Measurements from ENCODE around the gene TTC34. TPM values are rescaled to one million over a fixed set of nuclear protein-coding genes. Genes with fewer than 3 reads are reported as not detected.

The TTC34 gene
- total and polyA plus RNA-seq, 2 donors from 2014 or later: 0.15 to 2.4 TPM

- H3K9ac ChIP-seq (ENCODE audit: low read length in 3 of 3): no peak overlapping the region
- H3K27me3 ChIP-seq (ENCODE audit: control insufficient read depth, insufficient read depth, low read length): no peaks in the 10 kb centered on the region
- H3K27ac ChIP-seq (ENCODE audit: low read depth in 2 of 2, low read length in 2 of 2): no peak overlapping the region
- H3K36me3 ChIP-seq (ENCODE audit: control insufficient read depth in 2 of 3, insufficient read depth in 3 of 3, low read length in 3 of 3): no peaks in the 10 kb centered on the region
- peak; percentile 27 to 76 (median 68) for DNase-seq
- H3K4me1 ChIP-seq (ENCODE audit: control insufficient read depth in 2 of 3, insufficient read depth in 2 of 3, low read depth in 1 of 3, low read length in 3 of 3): peaks cover 0 to 2% (median 0%) of the 10 kb centered on the region in 3 donors
- intact Hi-C loops (cut with DNase I): no loop called here
- H3K4me3 ChIP-seq (ENCODE audit: low read length in 3 of 3): no peak overlapping the region
- TF ChIP-seq CTCF (IDR thresholded peaks at IDR 0.05; ENCODE audit: borderline replicate concordance, extremely low read depth, insufficient read depth): peak; percentile 44
- no peaks in the 10 kb centered on the region for H3K9me3 ChIP-seq (ENCODE audit: control insufficient read depth in 2 of 3, insufficient read depth in 1 of 3, low read length in 3 of 3)
- FAIRE-seq: no peak
Measured at GRCh38 chr1:2821966-2822620, 20.6 kb upstream of the TTC34 start.

- FAIRE-seq: no peak
- no peak overlapping the region for H3K27ac ChIP-seq (ENCODE audit: low read depth in 2 of 2, low read length in 2 of 2)
- H3K36me3 ChIP-seq (ENCODE audit: control insufficient read depth in 2 of 3, insufficient read depth in 3 of 3, low read length in 3 of 3): no peaks in the 10 kb centered on the region
- H3K9me3 ChIP-seq (ENCODE audit: control insufficient read depth in 2 of 3, insufficient read depth in 1 of 3, low read length in 3 of 3): no peaks in the 10 kb centered on the region
- H3K4me3 ChIP-seq (ENCODE audit: low read length in 3 of 3): no peak overlapping the region
- H3K4me1 ChIP-seq (ENCODE audit: control insufficient read depth in 2 of 3, insufficient read depth in 2 of 3, low read depth in 1 of 3, low read length in 3 of 3): peaks cover 0 to 2% (median 0%) of the 10 kb centered on the region in 3 donors
- intact Hi-C loops (cut with DNase I): no loop called here
- DNase-seq: peak in 1 of 5 donors; percentile 61
- no peak overlapping the region for H3K9ac ChIP-seq (ENCODE audit: low read length in 3 of 3)
- TF ChIP-seq CTCF (IDR thresholded peaks at IDR 0.05; ENCODE audit: borderline replicate concordance, extremely low read depth, insufficient read depth): no peak
- H3K27me3 ChIP-seq (ENCODE audit: control insufficient read depth, insufficient read depth, low read length): no peaks in the 10 kb centered on the region
Measured at GRCh38 chr1:2821373-2821955, 20.0 kb upstream of the TTC34 start.

- Histone ChIP-seq H3K27me3 (ENCODE audit: control insufficient read depth, insufficient read depth, low read length) (no peaks in the 10 kb centered on the region), H3K9me3 (ENCODE audit: control insufficient read depth in 2 of 3, insufficient read depth in 1 of 3, low read length in 3 of 3) (no peaks in the 10 kb centered on the region), H3K27ac (ENCODE audit: low read depth in 2 of 2, low read length in 2 of 2) (no peak overlapping the region), H3K4me1 (ENCODE audit: control insufficient read depth in 2 of 3, insufficient read depth in 2 of 3, low read depth in 1 of 3, low read length in 3 of 3) (peaks cover 0 to 2% (median 0%) of the 10 kb centered on the region in 3 donors), H3K36me3 (ENCODE audit: control insufficient read depth in 2 of 3, insufficient read depth in 3 of 3, low read length in 3 of 3) (no peaks in the 10 kb centered on the region), H3K9ac (ENCODE audit: low read length in 3 of 3) (no peak overlapping the region), H3K4me3 (ENCODE audit: low read length in 3 of 3) (no peak overlapping the region)
- no peak for TF ChIP-seq CTCF (IDR thresholded peaks at IDR 0.05; ENCODE audit: borderline replicate concordance, extremely low read depth, insufficient read depth)
- no peak for FAIRE-seq
- intact Hi-C loops (cut with DNase I): no loop called here
- peak in 1 of 5 donors; percentile 57 for DNase-seq
Measured at GRCh38 chr1:2820731-2821372, 19.4 kb upstream of the TTC34 start.
